IMR-90 (cell line): ENCODE results near the gene HLA-F. TPM values are rescaled to one million over a fixed set of nuclear protein-coding genes. Genes with fewer than 3 reads are reported as not detected.
A peak's percentile ranks its signal among the peaks of the same experiment; 100 is the strongest.

ENCODE experiments used
- ATAC-seq: fragments of 200-7000 bp; cut with Tn5 transposase; 2 replicates; pipeline ENCODE4 v1.9.1; 2020; ENCODE audit warnings: low read depth, mild to moderate bottlenecking, moderate library complexity
- BruUV-seq: library from RNA; stranded (reverse); fragments of 400-500 nt; replicated peaks from 2 replicates; lab custom pipeline; 2021; lab: Mats Ljungman, UMichigan
- CTCF ChIA-PET: fragments of 300-600 bp; formaldehyde crosslinking; extraction: SDS; loops from one replicate; lab custom pipeline; 2021; ENCODE audit warnings: antibody characterized with exemption; lab: Yijun Ruan, JAX
- POLR2A ChIA-PET: fragments of 300-600 bp; sonication (Branson Sonifier 250); formaldehyde crosslinking; loops from one replicate; lab custom pipeline; 2022; ENCODE audit warnings: antibody characterized with exemption; ENCODE audit not compliant: unreplicated experiment; lab: Charles Lee
- DNase-seq: peaks from one replicate; pipeline ENCODE4 v3.0.0; 2013
- H2AFZ ChIP-seq: replicated peaks from 2 replicates; pipeline ENCODE3; 2013; ENCODE audit warnings: low read length, mild to moderate bottlenecking; ENCODE audit not compliant: poor library complexity
- H2AK5ac ChIP-seq: 2 replicates; pipeline ENCODE4 v1.6.1; 2013; ENCODE audit warnings: low read depth, low read length, inconsistent platforms
- H2AK9ac ChIP-seq: replicated peaks from 2 replicates; pipeline ENCODE3; 2013; ENCODE audit warnings: mild to moderate bottlenecking, low read depth, low read length, moderate library complexity; ENCODE audit not compliant: poor library complexity
- H2BK120ac ChIP-seq: 2 replicates; pipeline ENCODE4 v1.6.1; 2013; ENCODE audit warnings: low read depth, low read length, inconsistent platforms
- H2BK15ac ChIP-seq: 3 replicates; pipeline ENCODE4 v1.6.1; 2013; ENCODE audit warnings: low read depth, low read length, inconsistent platforms
- H2BK20ac ChIP-seq: 2 replicates; pipeline ENCODE4 v1.6.1; 2013; ENCODE audit warnings: low read depth, mild to moderate bottlenecking, inconsistent platforms, low read length, moderate library complexity
- H2BK5ac ChIP-seq: 2 replicates; pipeline ENCODE4 v1.6.1; 2013; ENCODE audit warnings: mild to moderate bottlenecking, low read depth, low read length, inconsistent platforms; ENCODE audit not compliant: poor library complexity, severe bottlenecking
- H3K14ac ChIP-seq: replicated peaks from 2 replicates; pipeline ENCODE4 v1.6.1; 2013; ENCODE audit warnings: low read depth, low read length, inconsistent platforms
- H3K18ac ChIP-seq: 2 replicates; pipeline ENCODE4 v1.6.1; 2013; ENCODE audit warnings: low read depth, low read length, control low read depth
- H3K23ac ChIP-seq: 2 replicates; pipeline ENCODE4 v1.6.1; 2013; ENCODE audit warnings: low read depth, low read length, inconsistent platforms
- H3K27ac ChIP-seq: 2 replicates; pipeline ENCODE4 v1.5.1; 2013; ENCODE audit warnings: mild to moderate bottlenecking, control low read depth, low read length; ENCODE audit not compliant: insufficient read depth
- H3K27me3 ChIP-seq: 2 replicates; pipeline ENCODE4 v1.6.1; 2013; ENCODE audit warnings: low read length; ENCODE audit not compliant: control insufficient read depth, insufficient read depth
- H3K36me3 ChIP-seq: 2 replicates; pipeline ENCODE4 v1.6.1; 2013; ENCODE audit warnings: low read length, mixed read lengths; ENCODE audit not compliant: control insufficient read depth, insufficient read depth
- H3K4ac ChIP-seq: 2 replicates; pipeline ENCODE4 v1.6.1; 2013; ENCODE audit warnings: low read depth, low read length, inconsistent platforms
- H3K4me1 ChIP-seq: 2 replicates; pipeline ENCODE4 v1.6.1; 2013; ENCODE audit warnings: low read length, mixed read lengths; ENCODE audit not compliant: control insufficient read depth, insufficient read depth
- H3K4me2 ChIP-seq: 2 replicates; pipeline ENCODE4 v1.6.1; 2013; ENCODE audit warnings: low read depth, mild to moderate bottlenecking, control low read depth, low read length, moderate library complexity
- H3K4me3 ChIP-seq: 2 replicates; pipeline ENCODE4 v1.5.1; 2013; ENCODE audit warnings: low read depth, mild to moderate bottlenecking, control low read depth, low read length, moderate library complexity; ENCODE audit not compliant: insufficient read depth
- H3K56ac ChIP-seq: 2 replicates; pipeline ENCODE4 v1.6.1; 2013; ENCODE audit warnings: low read length, inconsistent platforms; ENCODE audit not compliant: insufficient read depth; ENCODE audit errors: extremely low read depth
- H3K79me1 ChIP-seq, 2 experiments: 2 replicates each; pipeline ENCODE4 v1.6.1; 2013; ENCODE audit warnings: low read length in 2 of 2, inconsistent platforms in 1 of 2, low read depth in 1 of 2
- H3K9ac ChIP-seq: 2 replicates; pipeline ENCODE4 v1.6.1; 2013; ENCODE audit warnings: low read depth, low read length, control low read depth
- H3K9me1 ChIP-seq: 2 replicates; pipeline ENCODE4 v1.6.1; 2013; ENCODE audit warnings: low read length, inconsistent platforms; ENCODE audit not compliant: insufficient read depth
- H3K9me3 ChIP-seq: 2 replicates; pipeline ENCODE4 v1.6.1; 2013; ENCODE audit warnings: low read length; ENCODE audit not compliant: control insufficient read depth, insufficient read depth
- H4K20me1 ChIP-seq: 2 replicates; pipeline ENCODE4 v1.6.1; 2013; ENCODE audit warnings: low read length, inconsistent platforms; ENCODE audit not compliant: insufficient read depth
- H4K5ac ChIP-seq: 2 replicates; pipeline ENCODE4 v1.6.1; 2013; ENCODE audit warnings: mild to moderate bottlenecking, low read depth, low read length, control low read depth
- H4K8ac ChIP-seq, 2 experiments: 2 replicates each; pipeline ENCODE4 v1.6.1; 2013; ENCODE audit warnings: low read depth in 2 of 2, low read length in 2 of 2, control low read depth in 1 of 2, inconsistent platforms in 1 of 2
- H4K91ac ChIP-seq: 2 replicates; pipeline ENCODE4 v1.6.1; 2013; ENCODE audit warnings: low read depth, low read length, inconsistent platforms; ENCODE audit not compliant: insufficient read depth
- BHLHE40 ChIP-seq: fragments of 150-350 bp; IDR thresholded peaks from 2 replicates; pipeline ENCODE4 v1.6.1; 2016; ENCODE audit warnings: mild to moderate bottlenecking, low read depth, low read length
- CTCF ChIP-seq: conservative IDR thresholded peaks from 2 replicates; pipeline ENCODE4 v1.5.1; 2012; ENCODE audit warnings: mild to moderate bottlenecking, low read depth, low read length, improper control_type of control experiment
- MAFK ChIP-seq: IDR thresholded peaks from 2 replicates; pipeline ENCODE4 v1.6.1; 2012; ENCODE audit warnings: low read depth, low read length, improper control_type of control experiment
- WGBS, 2 experiments: methylation state at CpG; one replicate each; pipeline versions ENCODE4 v1.1.5 to v1.1.7; 2013; ENCODE audit warnings: missing lambda C conversion rate in 2 of 2; ENCODE audit not compliant: insufficient read length in 1 of 2; ENCODE audit errors: extremely low coverage in 2 of 2; 5-methylcytosine and 5-hydroxymethylcytosine counted together
- dilution Hi-C: fragments of 300-500 bp; cut with HindIII; formaldehyde crosslinking; loops from one replicate; pipeline ENCODE4 v1.14.3; 2018; ENCODE audit warnings: low sequenced_read_pairs; ENCODE audit not compliant: unreplicated experiment
- in situ Hi-C: fragments of 300-500 bp; cut with MboI; formaldehyde crosslinking; loops from 3 replicates; pipeline ENCODE4 v1.14.3; 2019; ENCODE audit warnings: low sequenced_read_pairs, inconsistent platforms, mixed read lengths
- intact Hi-C: fragments of 100-400 bp; cut with micrococcal nuclease; formaldehyde crosslinking; loops from 2 replicates; pipeline ENCODE4 v1.10.0; 2022
- polyA plus RNA-seq, 3 experiments: library from polyadenylated mRNA; depleted of rRNA; stranded (reverse); fragments of >200 nt; gene quantifications; 2 replicates each; pipeline ENCODE4 v1.2.3, GENCODE V29; 2012; ENCODE audit warnings: low replicate concordance in 1 of 3
- total RNA-seq: library from RNA; depleted of rRNA; stranded (reverse); fragments of >200 nt; gene quantifications from 2 replicates; pipeline ENCODE4 v1.2.3, GENCODE V29; 2012
- TF ChIP-seq, protein P1 (sequence below): fragments of 150-350 bp; IDR thresholded peaks from 2 replicates; pipeline ENCODE4 v1.6.1; 2016; ENCODE audit warnings: low read depth, mild to moderate bottlenecking, low read length, moderate library complexity, borderline replicate concordance

Gene HLA-F
- total and polyA plus RNA-seq, 2 of the 4 experiments (the other 2 are of a cell fraction), result not detected

DNA sequence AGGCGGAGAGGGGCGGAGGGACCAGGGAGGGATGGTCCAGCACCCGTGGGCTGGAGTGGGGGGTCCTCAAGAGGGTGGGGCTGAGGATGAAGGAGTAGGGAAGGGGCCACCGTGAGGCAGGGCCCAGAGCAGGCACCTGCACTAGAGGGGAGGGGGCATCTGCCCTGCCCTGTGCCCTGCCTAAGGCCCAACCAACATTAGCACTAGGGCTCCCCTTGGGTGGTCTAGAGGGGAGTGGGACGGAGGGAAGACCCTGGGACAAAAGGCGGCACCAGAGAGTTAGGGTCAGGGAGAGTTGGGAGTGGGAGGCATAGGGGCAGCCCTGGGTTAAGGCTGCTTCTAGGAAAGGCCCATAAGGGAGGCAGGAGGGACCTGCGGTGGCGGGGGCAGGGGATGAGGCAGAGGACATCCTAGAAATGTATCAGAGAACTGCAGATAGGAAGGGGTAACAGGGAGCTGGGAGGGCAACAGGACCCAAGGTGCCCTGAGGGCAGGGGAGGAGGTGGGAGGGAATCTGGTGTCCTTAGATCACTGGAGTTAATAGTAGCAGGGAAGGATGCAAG, 24.5 kb downstream of the HLA-F start:
- H4K91ac ChIP-seq, result no peak overlapping the region
- H3K23ac ChIP-seq, result no peak overlapping the region
- CTCF ChIA-PET, result interaction anchor here (0.7 kb wide), 1 partner anchor 9 kb away, joined by 5 read pairs; no protein-coding TSS in a partner anchor
- no peak overlapping the region for H2BK20ac ChIP-seq
- dilution Hi-C loops (no loop called here), in situ Hi-C loops (loop anchor here (25.0 kb wide), 1 partner anchor 265 kb away; no protein-coding TSS in a partner anchor), intact Hi-C loops (no loop called here)
- no peaks in the 10 kb centered on the region for H4K20me1 ChIP-seq
- no peak overlapping the region for H3K4ac ChIP-seq
- DNase-seq (no peak), ATAC-seq (no peak)
- BruUV-seq, result no TSS peak
- no peak for TF ChIP-seq CTCF
- no peak for TF ChIP-seq MAFK
- TF ChIP-seq BHLHE40, result no peak
- TF ChIP-seq, protein P1, sequence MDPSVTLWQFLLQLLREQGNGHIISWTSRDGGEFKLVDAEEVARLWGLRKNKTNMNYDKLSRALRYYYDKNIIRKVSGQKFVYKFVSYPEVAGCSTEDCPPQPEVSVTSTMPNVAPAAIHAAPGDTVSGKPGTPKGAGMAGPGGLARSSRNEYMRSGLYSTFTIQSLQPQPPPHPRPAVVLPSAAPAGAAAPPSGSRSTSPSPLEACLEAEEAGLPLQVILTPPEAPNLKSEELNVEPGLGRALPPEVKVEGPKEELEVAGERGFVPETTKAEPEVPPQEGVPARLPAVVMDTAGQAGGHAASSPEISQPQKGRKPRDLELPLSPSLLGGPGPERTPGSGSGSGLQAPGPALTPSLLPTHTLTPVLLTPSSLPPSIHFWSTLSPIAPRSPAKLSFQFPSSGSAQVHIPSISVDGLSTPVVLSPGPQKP, result no peak
- no peak overlapping the region for H3K9ac ChIP-seq
- H3K9me1 ChIP-seq, result no peaks in the 10 kb centered on the region
- no peak overlapping the region for H2BK5ac ChIP-seq
- H2BK120ac ChIP-seq, result no peak overlapping the region
- H3K56ac ChIP-seq, result no peak overlapping the region
- H3K79me1 ChIP-seq, result peaks cover 5% of the 10 kb centered on the region in 2 experiments; a peak in 1 of 4 replicates
- WGBS, 2 experiments, result 67% methylated on average over 3 of the region's 8 CpGs; no CpG with 5 or more reads in 1 of the 2 experiments
- H4K8ac ChIP-seq, result no peak overlapping the region
- H3K27me3 ChIP-seq, result no peaks in the 10 kb centered on the region; the same call in 1 of the 2 replicates
- H3K27ac ChIP-seq, result no peak overlapping the region
- H2AK5ac ChIP-seq, result no peak overlapping the region
- H3K4me1 ChIP-seq, result peaks cover 2% of the 10 kb centered on the region; the same call in 1 of the 2 replicates
- no peak overlapping the region for H3K18ac ChIP-seq
- H3K36me3 ChIP-seq, result peaks cover 2% of the 10 kb centered on the region; the same call in 1 of the 2 replicates
- H4K5ac ChIP-seq, result no peak overlapping the region
- no peak overlapping the region for H3K14ac ChIP-seq
- H3K4me2 ChIP-seq, result peak overlapping the region; percentile 78
- H2AK9ac ChIP-seq, result no peak overlapping the region
- POLR2A ChIA-PET, result no interaction called here
- H3K9me3 ChIP-seq, result no peaks in the 10 kb centered on the region
- H2BK15ac ChIP-seq, result no peak overlapping the region
- peak overlapping the region; percentile 49 for H2AFZ ChIP-seq
- H3K4me3 ChIP-seq, result peak overlapping the region; percentile 66
